ENCODE data around the gene UFD1.
A peak's percentile ranks its signal among the peaks of the same experiment; 100 is the strongest.

Gene UFD1, protein sequence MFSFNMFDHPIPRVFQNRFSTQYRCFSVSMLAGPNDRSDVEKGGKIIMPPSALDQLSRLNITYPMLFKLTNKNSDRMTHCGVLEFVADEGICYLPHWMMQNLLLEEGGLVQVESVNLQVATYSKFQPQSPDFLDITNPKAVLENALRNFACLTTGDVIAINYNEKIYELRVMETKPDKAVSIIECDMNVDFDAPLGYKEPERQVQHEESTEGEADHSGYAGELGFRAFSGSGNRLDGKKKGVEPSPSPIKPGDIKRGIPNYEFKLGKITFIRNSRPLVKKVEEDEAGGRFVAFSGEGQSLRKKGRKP

GRCh38 chr22:19478901-19479354, at the start of gene UFD1:
UFD1 (minus strand) TSS chr22:19479193; CDS start chr22:19479085, 108 bp downstream.
- H3K4me3 ChIP-seq (ENCODE audit: low read depth, low read length) = peak within 1 kb of the TSS; percentile 87
- peak; percentile 43 for DNase-seq (ENCODE audit: low read depth)

DNA sequence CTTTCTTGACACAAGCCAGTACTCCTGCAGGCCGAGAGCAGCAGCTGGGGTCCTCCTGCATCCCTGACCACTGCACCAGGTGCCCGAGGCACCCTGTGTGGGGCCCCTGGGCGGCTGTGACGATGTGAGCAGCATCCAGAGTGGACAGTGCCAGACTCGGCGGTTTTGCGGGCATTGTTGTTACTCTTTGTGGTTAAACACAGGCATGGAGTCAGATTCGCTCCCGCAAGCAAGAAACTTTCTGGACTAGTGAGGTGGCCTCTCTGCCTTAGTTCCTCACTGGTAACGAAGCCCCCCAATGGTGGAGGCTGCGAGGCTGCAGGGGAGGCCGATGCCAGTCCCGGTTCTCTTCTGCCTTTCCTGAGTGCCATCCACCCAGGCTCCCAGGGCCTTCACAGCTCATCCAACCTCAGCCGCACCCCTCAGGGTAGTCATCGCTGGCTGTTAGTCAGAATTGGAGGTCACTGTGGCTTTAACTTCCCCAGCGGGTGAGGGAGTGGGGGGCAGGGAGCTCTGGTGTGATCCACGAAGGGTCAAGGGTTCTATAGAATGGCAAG, 48.9 kb upstream of the UFD1 start:
- no peak overlapping the region for H3K4me3 ChIP-seq (ENCODE audit: low read depth, low read length)
- no peak for DNase-seq (ENCODE audit: low read depth)

DNA sequence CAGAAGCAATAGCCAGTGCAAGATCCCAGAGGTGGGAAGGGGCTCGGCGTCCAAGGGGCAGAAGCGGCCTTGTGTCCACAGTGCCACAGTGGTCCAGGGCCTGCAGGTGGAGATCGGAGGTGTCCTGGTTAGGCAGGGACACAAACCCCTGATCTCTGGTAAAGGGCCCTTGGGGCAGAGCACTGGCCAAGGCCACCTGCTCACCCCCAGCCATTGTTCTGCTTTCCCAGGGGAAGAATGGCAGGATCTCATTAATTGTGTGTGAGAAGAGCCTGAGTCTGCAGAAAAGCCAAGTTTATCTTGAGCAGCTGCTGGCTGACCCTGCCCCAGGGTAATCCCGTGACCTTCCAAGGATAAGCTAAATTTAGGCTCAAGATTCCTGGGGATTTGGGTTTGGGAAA, 48.3 kb upstream of the UFD1 start:
- H3K4me3 ChIP-seq (ENCODE audit: low read depth, low read length) = no peak overlapping the region
- DNase-seq (ENCODE audit: low read depth) = no peak

DNA sequence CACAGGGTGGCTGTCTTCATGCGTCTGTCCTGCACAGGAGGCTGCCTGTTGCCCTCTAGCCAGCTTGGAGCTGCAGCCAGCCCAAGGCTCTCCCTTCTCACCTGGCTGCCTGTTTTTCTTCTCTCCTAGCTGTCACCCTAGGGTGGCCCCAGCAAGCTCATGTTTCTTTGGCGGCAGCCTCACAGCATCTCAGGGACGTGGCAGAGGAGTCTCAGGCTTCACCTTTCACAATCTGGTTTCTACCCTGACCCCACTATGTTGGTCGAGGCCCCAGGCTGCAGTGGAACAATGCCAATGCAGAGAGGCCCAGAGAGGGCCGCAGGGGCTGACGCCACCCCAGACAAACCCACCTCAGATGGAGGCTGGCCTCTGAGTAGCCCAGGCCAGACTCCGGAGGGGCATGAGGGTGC, 47.7 kb upstream of the UFD1 start:
- H3K4me3 ChIP-seq (ENCODE audit: low read depth, low read length) = no peak overlapping the region
- no peak for DNase-seq (ENCODE audit: low read depth)

- H3K4me3 ChIP-seq (ENCODE audit: low read depth, low read length) = no peak overlapping the region
- DNase-seq (ENCODE audit: low read depth) = no peak
Measured at GRCh38 chr22:19526076-19526701, 47.2 kb upstream of the UFD1 start.

DNA sequence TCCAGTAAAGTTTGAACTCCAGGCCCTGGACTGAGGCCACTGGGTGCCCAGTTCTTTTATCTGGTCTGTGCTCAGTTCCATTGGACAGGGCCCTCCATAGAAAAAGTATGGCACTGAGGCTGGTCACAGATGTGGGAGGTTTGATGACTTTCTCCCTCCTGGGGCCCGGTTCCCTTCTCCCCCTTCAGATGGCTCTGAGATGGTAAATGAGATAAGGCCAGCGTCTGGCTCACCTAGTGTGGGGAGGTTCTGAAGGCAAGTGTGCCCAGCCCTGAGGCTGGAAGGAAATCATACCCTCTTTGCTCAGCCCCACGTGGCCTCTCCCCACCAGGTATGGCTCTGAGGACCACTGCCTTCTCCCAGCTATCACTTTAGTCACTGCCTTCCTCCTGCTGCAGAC, 46.7 kb upstream of the UFD1 start:
- no peak overlapping the region for H3K4me3 ChIP-seq (ENCODE audit: low read depth, low read length)
- DNase-seq (ENCODE audit: low read depth) = no peak

- no peak for DNase-seq (ENCODE audit: low read depth)
- no peak overlapping the region for H3K4me3 ChIP-seq (ENCODE audit: low read depth, low read length)
Measured at GRCh38 chr22:19525116-19525660, 46.2 kb upstream of the UFD1 start.

- H3K4me3 ChIP-seq (ENCODE audit: low read depth, low read length) = peak within 1 kb of the TSS; percentile 41
- no peak for DNase-seq (ENCODE audit: low read depth)
Measured at GRCh38 chr22:19524170-19525115, 45.5 kb upstream of the UFD1 start, which contains the start of gene CLDN5. CLDN5 (minus strand) TSS chr22:19524410; CDS start chr22:19524255, 155 bp downstream.

GRCh38 chr22:19523240-19524169, 44.5 kb upstream of the UFD1 start:
- no peak for DNase-seq (ENCODE audit: low read depth)
- H3K4me3 ChIP-seq (ENCODE audit: low read depth, low read length) = peak overlapping the region; percentile 41

DNA sequence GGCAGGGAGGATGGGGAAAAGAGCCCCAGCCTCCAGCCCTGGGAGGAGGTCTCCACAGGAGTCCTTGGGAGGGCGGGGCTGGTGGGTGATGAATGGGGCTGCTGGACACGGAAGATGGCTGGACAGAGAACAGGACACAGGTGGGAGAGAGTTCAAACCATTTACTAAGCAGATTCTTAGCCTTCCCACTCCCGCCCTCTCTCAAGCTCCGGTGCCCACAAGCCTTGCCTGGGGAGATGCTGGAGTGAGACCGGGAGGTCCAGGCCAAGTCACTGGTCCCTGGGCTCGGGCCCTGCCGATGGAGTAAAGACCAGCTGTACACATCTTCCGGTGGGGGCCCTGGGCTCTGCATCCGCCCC, 43.9 kb upstream of the UFD1 start:
- peak overlapping the region; percentile 41 for H3K4me3 ChIP-seq (ENCODE audit: low read depth, low read length)
- DNase-seq (ENCODE audit: low read depth) = no peak

- no peak for DNase-seq (ENCODE audit: low read depth)
- H3K4me3 ChIP-seq (ENCODE audit: low read depth, low read length) = peak overlapping the region; percentile 41
Measured at GRCh38 chr22:19522190-19522880, 43.3 kb upstream of the UFD1 start.

DNA sequence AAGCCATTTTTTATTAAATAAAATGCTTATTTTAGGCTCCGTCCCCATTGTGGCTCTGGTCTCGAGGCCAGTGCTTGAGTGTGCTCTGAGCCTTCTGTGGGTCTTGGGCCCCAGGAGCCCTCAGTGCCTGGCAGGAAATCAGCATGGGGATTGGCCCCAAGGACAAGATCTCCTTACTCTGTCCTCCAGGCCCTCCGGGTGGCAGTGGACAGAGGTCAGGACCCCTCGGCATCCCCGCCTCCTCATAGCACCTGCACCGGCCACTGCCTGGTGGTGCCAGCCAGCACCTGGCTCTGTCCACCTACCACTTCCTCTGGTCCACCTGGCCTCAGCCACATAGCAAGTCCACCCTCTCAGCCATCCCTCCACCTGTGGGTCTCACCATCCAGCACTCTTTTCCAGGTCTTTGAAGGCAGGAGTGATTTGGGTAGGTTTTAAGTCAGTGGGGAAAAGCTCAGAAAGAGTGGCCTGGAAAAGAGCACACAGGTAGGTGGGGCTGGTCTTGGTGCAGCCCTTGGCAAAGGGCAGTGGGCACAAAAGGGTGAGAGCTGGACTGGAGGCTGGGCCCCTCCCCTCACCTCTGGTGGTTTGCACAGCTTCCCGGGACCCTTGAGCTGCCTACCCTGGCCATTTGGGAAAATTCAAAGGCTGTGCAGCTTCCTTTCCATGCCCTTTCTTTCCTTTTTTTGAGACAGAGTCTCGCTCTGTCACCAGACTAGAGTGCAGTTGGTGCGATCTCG, 41.7 kb upstream of the UFD1 start:
- no peak for DNase-seq (ENCODE audit: low read depth)
- no peak overlapping the region for H3K4me3 ChIP-seq (ENCODE audit: low read depth, low read length)

GRCh38 chr22:19520007-19520406, 41.0 kb upstream of the UFD1 start:
- DNase-seq (ENCODE audit: low read depth) = no peak
- no peak overlapping the region for H3K4me3 ChIP-seq (ENCODE audit: low read depth, low read length)

- no peak for DNase-seq (ENCODE audit: low read depth)
- no peak overlapping the region for H3K4me3 ChIP-seq (ENCODE audit: low read depth, low read length)
Measured at GRCh38 chr22:19519041-19519926, 40.3 kb upstream of the UFD1 start.

DNA sequence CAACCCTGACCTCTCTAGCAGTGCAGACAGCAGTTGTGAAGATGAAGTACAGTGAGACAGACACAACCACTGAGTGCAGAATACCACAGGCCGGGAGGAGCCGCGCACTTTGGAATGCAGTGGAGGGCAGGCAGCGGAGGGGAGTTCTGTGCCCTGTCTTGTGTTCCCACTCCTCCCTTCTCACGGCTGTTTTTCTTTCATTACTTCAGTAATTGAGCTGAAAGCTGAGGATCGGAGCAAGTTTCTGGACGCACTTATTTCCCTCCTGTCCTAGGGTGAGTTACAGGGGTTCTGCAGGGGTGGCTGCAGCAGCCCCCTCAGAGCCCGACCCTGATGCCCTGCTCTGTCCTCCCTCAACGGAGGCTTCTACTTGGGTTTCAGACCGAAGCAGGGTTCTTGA, 39.6 kb upstream of the UFD1 start:
- no peak overlapping the region for H3K4me3 ChIP-seq (ENCODE audit: low read depth, low read length)
- DNase-seq (ENCODE audit: low read depth) = no peak

DNA sequence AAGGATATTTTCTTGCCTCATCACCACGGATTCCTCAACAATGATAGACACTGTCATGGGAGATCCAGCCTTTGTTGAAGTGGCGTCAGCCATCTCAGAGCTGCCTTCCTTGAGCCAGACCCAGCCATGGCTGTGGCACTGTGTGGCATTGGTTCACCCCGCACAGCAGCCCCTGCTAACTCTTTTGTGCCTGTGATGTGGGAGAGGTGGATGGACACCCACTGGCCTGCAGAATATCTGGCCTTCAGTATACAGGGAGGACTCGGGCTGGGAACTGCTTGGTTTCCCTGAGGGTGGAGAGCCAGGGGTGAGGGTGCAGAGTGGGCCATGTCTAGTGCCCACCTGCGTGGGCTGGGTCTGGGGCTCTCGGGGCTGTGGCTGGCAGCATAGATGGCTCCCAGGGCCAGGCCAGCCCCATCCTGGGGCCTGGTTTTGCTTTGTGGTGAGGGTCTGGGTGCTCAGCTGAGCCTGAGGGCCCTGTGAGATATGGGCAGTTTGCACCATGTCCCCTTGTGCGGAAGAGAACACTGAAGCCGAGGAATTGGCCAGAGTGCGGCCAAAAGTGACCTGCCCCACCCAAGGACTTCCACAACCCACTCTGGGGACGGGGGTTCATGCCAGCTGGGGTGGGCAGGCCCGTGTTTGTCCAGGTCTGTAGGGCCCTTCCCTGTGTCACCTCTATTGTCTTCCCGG, 39.1 kb upstream of the UFD1 start:
- no peak overlapping the region for H3K4me3 ChIP-seq (ENCODE audit: low read depth, low read length)
- no peak for DNase-seq (ENCODE audit: low read depth)

Data from skeletal muscle cell (primary cell).